ENCODE data around the gene KCNK13.

DNA sequence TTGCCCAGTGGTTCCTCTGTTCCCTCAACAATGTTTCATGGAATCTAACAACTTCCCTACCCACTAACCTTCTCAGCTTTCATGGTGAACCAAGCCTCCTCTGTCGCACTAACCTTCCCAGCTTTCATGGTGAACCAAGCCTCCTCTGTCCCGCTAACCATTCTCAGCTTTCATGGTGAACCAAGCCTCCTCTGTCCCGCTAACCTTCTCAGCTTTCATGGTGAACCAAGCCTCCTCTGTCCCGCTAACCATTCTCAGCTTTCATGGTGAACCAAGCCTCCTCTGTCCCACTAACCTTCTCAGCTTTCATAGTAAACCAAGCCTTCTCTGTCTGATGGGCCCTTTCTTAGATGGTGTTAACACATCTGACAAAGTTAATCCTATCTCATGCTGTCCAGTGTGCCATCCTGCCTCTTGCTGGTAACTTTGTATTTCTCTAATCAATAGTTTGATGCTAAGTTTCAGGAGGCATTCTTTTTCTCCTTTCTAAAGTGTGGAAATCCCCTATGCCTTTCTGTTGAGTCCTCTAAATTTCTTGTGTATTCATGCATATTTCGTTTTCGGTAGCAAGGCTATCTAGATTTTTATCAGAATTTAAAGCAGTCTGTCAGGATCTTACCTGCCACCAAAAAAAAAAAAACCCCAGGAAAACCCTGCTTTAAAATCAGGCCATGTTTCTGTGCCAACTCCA, 26.8 kb upstream of the KCNK13 start:
- TF ChIP-seq, protein P1, sequence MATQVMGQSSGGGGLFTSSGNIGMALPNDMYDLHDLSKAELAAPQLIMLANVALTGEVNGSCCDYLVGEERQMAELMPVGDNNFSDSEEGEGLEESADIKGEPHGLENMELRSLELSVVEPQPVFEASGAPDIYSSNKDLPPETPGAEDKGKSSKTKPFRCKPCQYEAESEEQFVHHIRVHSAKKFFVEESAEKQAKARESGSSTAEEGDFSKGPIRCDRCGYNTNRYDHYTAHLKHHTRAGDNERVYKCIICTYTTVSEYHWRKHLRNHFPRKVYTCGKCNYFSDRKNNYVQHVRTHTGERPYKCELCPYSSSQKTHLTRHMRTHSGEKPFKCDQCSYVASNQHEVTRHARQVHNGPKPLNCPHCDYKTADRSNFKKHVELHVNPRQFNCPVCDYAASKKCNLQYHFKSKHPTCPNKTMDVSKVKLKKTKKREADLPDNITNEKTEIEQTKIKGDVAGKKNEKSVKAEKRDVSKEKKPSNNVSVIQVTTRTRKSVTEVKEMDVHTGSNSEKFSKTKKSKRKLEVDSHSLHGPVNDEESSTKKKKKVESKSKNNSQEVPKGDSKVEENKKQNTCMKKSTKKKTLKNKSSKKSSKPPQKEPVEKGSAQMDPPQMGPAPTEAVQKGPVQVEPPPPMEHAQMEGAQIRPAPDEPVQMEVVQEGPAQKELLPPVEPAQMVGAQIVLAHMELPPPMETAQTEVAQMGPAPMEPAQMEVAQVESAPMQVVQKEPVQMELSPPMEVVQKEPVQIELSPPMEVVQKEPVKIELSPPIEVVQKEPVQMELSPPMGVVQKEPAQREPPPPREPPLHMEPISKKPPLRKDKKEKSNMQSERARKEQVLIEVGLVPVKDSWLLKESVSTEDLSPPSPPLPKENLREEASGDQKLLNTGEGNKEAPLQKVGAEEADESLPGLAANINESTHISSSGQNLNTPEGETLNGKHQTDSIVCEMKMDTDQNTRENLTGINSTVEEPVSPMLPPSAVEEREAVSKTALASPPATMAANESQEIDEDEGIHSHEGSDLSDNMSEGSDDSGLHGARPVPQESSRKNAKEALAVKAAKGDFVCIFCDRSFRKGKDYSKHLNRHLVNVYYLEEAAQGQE (tag by site-specific recombination; IDR thresholded peaks at IDR 0.05): no peak
- no peak for TF ChIP-seq WT1 (tag by site-specific recombination; IDR thresholded peaks at IDR 0.05)
- TF ChIP-seq, protein P2, sequence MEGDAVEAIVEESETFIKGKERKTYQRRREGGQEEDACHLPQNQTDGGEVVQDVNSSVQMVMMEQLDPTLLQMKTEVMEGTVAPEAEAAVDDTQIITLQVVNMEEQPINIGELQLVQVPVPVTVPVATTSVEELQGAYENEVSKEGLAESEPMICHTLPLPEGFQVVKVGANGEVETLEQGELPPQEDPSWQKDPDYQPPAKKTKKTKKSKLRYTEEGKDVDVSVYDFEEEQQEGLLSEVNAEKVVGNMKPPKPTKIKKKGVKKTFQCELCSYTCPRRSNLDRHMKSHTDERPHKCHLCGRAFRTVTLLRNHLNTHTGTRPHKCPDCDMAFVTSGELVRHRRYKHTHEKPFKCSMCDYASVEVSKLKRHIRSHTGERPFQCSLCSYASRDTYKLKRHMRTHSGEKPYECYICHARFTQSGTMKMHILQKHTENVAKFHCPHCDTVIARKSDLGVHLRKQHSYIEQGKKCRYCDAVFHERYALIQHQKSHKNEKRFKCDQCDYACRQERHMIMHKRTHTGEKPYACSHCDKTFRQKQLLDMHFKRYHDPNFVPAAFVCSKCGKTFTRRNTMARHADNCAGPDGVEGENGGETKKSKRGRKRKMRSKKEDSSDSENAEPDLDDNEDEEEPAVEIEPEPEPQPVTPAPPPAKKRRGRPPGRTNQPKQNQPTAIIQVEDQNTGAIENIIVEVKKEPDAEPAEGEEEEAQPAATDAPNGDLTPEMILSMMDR (tag by site-specific recombination; IDR thresholded peaks at IDR 0.05): no peak
- TF ChIP-seq, protein P3, sequence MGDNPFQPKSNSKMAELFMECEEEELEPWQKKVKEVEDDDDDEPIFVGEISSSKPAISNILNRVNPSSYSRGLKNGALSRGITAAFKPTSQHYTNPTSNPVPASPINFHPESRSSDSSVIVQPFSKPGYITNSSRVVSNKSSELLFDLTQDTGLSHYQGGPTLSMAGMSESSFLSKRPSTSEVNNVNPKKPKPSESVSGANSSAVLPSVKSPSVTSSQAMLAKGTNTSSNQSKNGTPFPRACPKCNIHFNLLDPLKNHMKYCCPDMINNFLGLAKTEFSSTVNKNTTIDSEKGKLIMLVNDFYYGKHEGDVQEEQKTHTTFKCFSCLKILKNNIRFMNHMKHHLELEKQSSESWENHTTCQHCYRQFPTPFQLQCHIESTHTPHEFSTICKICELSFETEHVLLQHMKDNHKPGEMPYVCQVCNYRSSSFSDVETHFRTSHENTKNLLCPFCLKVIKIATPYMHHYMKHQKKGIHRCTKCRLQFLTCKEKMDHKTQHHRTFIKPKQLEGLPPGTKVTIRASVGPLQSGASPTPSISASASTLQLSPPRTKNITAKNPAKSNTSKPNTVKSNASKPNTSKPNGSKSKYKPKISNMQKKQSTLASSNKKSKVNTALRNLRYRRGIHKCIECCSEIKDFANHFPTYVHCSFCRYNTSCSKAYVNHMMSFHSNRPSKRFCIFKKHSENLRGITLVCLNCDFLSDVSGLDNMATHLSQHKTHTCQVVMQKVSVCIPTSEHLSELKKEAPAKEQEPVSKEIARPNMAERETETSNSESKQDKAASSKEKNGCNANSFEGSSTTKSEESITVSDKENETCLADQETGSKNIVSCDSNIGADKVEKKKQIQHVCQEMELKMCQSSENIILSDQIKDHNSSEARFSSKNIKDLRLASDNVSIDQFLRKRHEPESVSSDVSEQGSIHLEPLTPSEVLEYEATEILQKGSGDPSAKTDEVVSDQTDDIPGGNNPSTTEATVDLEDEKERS (tag by site-specific recombination; IDR thresholded peaks at IDR 0.05): no peak
- TF ChIP-seq, protein P4, sequence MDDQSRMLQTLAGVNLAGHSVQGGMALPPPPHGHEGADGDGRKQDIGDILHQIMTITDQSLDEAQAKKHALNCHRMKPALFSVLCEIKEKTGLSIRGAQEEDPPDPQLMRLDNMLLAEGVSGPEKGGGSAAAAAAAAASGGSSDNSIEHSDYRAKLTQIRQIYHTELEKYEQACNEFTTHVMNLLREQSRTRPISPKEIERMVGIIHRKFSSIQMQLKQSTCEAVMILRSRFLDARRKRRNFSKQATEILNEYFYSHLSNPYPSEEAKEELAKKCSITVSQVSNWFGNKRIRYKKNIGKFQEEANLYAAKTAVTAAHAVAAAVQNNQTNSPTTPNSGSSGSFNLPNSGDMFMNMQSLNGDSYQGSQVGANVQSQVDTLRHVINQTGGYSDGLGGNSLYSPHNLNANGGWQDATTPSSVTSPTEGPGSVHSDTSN (CRISPR knock-in tag; IDR thresholded peaks at IDR 0.05): no peak
- TF ChIP-seq HOXA7 (CRISPR knock-in tag; IDR thresholded peaks at IDR 0.05; ENCODE audit: borderline replicate concordance): no peak

Measured in HEK293 (cell line).